ENCODE results near the gene LRRC25. TPM values are rescaled to one million over a fixed set of nuclear protein-coding genes. Genes with fewer than 3 reads are reported as not detected.

The LRRC25 gene
- total RNA-seq, 1 donor from 2014 or later = 1.8 TPM

GRCh38 chr19:18424890-18425514, 27.6 kb upstream of the LRRC25 start:
- no peak for DNase-seq

GRCh38 chr19:18424122-18424889, 26.9 kb upstream of the LRRC25 start:
- no peak for DNase-seq

GRCh38 chr19:18423258-18424020, 26.0 kb upstream of the LRRC25 start:
- DNase-seq = no peak

GRCh38 chr19:18422530-18423191, 25.2 kb upstream of the LRRC25 start:
- peak; percentile 14 for DNase-seq

GRCh38 chr19:18421371-18421959, 24.0 kb upstream of the LRRC25 start:
- DNase-seq = no peak

GRCh38 chr19:18420930-18421329, 23.5 kb upstream of the LRRC25 start:
- no peak for DNase-seq

- DNase-seq = peak; percentile 80
These were observed 22.5 kb upstream of the LRRC25 start for GRCh38 chr19:18419699-18420460.

- DNase-seq = peak; percentile 92
These were observed 21.8 kb upstream of the LRRC25 start, which contains the start of gene SSBP4 for GRCh38 chr19:18419195-18419698. Gene SSBP4 (plus strand): TSS chr19:18419398. CDS start chr19:18419649, 251 bp downstream.

GRCh38 chr19:18418483-18419194, 21.2 kb upstream of the LRRC25 start:
- no peak for DNase-seq

GRCh38 chr19:18418029-18418482, 20.6 kb upstream of the LRRC25 start:
- DNase-seq = no peak

- DNase-seq = peak; percentile 92
These were observed 20.0 kb upstream of the LRRC25 start for GRCh38 chr19:18417250-18418028.

- peak; percentile 96 for DNase-seq
These were observed 19.4 kb upstream of the LRRC25 start for GRCh38 chr19:18416778-18417249.

- peak; percentile 84 for DNase-seq
These were observed 17.9 kb upstream of the LRRC25 start for GRCh38 chr19:18415178-18415867.

- DNase-seq = peak; percentile 32
These were observed 17.2 kb upstream of the LRRC25 start for GRCh38 chr19:18414504-18415177.

GRCh38 chr19:18412610-18413239, 15.3 kb upstream of the LRRC25 start:
- no peak for DNase-seq

GRCh38 chr19:18408053-18408476, 10.6 kb upstream of the LRRC25 start:
- DNase-seq = no peak

GRCh38 chr19:18406749-18407148, 9.3 kb upstream of the LRRC25 start:
- DNase-seq = no peak

All from tongue (tissue), 2 donors.